Activated gamma-delta T cell treated with Interleukin-2 at 50 U/mL for 16 hours (primary cell): ENCODE data around the gene DLL4.
"Not testable (repeated sequence)": the region's sequence is repeated elsewhere in the genome, so short reads cannot be mapped to it uniquely, and the experiment has no call there.

ENCODE experiments used
- DNase-seq: peaks from one replicate; pipeline ENCODE4 v3.0.0-alpha.2; 2020

Gene DLL4

DNA sequence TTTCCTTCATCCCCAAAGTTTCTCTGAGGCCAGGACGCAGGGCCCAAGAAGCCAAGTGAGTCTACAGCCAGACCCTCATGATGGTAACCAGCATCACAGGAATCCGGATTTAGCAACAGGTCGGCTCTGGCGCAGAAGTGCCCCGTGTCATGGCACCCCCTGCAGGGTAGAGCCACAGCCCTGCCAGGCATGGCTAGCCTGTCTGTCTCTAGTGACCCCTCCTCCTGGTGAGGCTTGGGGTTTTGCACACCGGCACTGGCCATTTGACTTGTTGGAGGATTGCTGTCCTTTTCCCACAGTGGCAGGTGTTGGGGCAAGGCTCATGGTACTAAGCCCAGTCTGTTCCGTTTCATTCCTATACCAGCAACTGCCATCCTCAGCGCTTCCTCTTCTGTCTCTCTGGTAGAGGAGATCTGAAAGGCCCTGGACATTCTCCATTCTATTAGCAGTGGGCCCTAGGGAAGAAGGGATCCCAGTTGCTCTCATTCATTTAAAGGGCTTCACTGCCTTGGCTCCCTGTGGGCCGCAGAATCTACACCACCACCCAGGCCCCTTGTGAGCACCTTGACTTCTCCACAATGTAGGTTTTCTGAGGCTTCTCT, 14.7 kb downstream of the DLL4 start:
- no peak for DNase-seq

DNA sequence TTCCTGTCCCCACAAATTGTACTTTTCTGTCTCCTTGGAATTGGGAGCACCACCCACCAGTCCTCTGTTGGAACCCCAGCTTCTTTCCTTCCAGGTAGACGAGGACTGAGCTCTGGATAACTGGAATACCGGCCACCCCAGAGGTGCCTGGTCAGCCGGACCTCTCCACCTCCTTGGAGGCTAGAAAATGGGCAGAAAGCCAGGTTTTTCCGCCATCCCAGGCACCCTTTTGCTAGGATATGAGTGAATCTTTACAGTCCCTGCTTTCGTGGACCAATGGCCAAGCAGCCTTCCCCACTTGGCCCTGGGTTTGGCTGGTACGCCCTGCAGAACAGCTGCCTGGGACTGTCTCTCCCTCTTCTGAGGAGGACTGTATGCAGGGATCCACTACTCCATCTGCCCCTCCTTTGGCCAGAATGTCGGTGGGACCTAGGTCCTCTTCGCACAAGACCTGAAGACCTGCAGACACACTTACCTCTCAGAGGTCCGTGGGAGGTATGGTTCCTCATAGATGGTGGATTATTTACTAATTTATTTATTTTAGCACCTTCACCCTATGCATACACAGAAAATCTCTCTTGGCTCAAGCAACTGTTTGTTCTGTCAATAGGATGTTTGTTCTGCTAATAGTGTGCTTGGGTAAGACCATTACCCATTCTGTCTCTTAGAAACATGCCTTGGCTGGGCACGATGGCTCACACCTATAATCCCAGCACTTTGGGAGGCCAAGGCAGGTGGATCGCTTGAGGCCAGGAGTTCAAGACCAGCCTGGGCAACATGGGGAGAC, 15.6 kb downstream of the DLL4 start:
- DNase-seq = no peak

DNA sequence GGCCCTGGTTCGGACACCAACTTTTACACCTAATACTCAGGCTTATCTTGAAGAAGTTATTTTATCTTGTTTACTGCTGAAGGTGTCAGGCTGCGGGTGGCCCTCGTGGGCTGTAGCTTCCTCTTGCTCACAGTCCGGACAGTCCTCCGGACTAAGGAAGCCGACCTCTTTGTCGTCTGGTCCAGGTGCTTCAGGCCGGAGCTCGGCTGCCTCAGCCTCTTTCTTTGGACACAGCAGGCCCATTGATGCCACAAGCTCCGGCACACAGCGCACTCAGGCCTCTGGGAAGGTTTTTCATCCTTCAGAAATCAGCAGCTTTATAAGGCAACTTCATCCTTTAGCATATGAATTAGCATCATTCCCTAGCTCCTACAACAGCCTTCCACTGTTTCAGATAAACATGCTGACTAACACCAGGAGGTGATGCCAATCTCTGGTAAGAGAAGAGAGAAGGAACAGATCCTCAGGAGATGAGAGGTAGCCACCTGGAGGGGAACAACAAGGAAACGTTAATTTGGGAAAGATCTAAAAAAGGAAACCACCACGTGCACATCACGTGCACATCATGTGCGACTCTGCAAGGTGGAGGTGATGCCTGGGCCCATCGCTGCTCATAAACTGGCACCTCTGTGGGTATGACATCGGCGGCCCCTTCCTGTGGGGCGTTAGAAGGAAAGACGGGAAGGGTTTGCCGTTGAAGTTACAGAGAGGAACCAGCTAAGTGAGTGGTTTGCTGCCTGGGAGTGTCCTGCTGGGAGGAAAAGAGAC, 19.8 kb downstream of the DLL4 start:
- no peak for DNase-seq

DNA sequence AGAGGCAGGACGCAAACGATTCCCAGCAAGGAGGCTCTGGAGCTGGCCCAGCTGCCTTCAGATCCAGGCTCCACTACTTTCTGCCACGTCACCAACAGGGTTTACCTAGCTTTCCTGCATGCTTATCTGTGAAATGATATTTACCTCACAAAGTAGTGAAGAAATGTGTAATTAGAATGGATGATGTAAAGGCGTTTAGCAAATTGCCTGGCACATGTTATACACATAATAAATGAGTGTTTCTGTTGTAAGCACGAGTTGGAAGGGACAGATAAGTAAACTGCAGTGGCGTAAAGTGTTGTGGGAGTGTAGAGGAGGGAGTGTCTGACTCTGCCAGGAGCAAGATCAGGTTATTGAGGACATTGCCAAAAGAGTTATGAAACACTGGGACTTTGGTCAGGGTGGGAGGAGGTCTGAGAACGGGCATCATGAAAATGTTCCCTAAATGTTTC, 20.6 kb downstream of the DLL4 start:
- no peak for DNase-seq

DNA sequence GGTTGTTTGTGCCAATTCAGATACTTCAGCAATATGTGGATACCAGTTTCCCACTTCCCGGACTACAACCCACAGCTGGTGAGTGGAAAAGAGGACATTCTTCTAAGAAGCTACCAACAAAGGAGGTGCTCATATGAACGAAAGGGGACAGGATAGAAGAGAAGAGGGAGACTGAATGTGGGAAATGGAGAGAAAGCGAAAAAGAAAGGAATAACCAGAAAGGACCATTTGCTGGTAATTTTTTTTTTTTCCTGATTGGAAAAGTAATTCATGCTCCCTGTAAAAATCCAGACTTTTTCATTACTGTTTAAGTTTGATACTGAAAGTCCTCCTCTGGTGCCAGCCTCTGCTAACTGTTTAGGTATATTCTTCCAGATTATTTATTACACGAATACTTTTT, 22.6 kb downstream of the DLL4 start:
- no peak for DNase-seq

DNA sequence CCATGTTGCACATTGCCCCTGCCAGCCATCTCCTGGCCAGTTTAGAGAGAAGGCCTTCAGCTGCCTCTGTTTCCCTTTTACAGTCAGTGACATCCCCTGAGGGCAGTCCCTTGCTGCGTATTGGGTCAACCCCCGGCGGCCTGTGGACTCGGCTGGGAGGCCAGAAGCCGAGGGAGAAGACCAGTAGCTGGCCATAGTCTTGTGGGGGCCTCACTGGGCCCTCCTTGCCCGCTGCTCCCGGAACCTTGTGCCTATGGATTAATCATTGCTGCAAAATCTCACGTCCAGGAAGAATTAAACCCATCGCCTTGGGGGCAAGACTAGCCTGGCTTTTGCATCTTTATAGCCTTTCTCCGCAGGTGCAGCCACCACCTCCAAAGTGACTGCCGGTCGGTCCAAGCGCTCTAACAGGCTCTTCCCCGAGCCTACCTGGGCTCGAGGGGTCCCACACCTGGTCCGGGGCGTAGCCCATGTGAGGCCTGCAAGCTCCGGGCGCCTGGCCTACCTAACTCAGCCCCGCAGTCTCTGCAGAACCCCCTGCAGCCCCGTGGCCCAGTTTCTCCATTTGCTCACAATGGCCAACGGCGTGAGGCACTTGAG, 23.3 kb downstream of the DLL4 start:
- DNase-seq = no peak

DNA sequence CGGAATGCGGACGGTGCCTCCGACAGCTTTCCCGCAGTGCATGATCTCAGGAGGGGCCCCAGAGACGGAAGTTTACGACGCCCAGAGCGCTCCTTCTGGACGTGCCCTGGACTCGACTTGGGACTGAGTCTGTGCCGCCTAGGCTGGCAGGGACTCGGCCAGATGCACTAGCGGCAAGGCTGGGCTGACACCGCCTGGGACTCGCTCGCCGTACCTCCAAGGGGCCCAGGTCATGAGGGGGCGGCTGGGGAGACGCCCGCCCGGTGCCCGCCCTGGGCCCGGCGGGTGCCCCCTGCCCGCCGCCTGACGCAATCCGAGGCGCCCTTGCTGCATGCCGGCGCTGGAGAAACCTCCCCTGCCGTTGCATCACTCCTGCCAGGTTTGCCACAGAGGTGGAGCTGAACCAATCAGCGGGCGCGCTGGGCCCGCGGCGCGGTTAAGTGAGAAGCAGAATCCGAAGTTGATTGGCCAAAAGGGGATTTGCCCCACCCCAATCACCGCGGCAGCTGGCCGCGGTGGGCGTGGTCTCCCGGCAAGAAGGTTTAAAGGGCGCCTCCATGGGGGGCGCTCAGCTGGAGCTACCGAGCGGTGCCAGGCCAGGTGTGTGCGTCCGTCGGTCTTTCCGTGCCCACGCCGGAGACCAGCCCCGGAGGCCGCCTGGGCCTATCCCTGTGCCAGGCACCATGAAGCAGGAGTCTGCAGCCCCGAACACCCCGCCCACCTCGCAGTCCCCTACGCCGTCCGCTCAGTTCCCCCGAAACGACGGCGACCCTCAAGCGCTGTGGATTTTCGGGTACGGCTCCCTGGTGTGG, 24.0 kb downstream of the DLL4 start, which contains the start of gene CHAC1:
CHAC1 (plus strand) TSS at position 571 of the 812 bp plus-strand sequence; CDS start at position 684, 113 bp downstream.
- DNase-seq = peak; percentile 93

DNA sequence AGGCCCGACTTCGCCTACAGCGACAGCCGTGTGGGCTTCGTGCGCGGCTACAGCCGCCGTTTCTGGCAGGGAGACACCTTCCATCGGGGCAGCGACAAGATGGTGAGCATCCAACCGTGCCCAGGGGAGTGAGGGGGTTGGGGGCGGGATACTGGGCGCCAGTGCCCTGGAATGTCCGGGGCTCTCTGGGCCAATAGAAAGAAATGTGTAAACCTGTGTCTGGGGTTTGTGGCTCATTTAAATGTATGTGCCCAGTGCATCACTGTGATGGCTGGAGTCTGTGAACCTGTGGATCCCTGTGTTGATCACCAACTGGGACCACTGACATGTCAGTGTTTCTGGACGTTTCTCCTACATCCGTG, 24.6 kb downstream of the DLL4 start:
- no peak for DNase-seq

DNA sequence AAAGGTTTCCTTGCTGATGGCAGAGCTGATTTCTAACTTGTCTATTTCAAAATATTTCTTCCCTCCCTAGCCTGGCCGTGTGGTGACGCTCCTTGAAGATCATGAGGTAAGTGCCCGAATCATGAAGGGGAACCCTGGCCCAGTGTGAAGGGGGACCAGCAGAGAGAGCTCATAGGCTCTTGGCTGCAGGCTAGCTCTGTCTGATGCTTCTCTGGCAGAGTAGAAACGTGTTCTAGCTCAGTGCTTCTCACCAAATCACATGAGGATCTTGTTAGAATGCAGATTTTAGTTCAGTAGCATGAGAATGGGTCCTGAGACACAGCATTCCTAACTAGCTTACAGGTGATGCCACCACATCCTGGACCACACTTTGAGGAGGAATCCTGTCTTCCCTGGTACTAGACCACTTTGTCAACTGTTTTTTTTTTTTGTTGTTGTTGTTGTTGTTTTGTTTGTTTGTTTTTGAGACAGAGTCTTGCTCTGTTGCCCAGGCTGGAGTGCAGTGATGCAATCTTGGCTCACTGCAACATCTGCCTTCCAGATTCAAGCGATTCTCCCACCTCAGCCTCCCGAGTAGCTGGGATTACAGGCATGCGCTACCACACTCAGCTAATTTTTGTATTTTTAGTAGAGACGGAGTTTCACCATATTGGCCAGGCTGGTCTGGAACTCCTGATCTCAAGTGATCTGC, 25.2 kb downstream of the DLL4 start:
- not testable (repeated sequence) for DNase-seq

DNA sequence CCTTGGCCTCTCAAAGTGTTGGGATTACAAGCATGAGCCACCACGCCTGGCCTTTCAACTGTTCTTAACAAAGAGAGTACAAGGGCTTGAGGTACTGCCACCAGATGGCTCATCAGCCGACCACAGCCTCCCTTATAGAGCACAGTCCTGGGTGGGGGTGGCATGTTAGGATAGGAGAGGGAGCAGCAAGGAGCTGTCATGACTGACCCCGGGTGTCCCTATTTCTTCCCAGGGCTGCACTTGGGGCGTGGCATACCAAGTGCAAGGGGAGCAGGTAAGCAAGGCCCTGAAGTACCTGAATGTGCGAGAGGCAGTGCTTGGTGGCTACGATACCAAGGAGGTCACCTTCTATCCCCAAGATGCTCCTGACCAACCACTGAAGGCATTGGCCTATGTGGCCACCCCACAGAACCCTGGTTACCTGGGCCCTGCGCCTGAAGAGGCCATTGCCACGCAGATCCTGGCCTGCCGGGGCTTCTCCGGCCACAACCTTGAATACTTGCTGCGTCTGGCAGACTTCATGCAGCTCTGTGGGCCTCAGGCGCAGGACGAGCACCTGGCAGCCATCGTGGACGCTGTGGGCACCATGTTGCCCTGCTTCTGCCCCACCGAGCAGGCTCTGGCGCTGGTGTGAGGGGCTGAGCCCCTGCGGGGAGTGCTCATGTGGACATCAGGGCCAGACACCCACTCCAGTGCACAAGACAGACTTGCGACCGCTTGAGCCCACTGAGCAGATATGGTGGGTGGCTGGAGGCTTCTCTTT, 26.2 kb downstream of the DLL4 start:
- no peak for DNase-seq

DNA sequence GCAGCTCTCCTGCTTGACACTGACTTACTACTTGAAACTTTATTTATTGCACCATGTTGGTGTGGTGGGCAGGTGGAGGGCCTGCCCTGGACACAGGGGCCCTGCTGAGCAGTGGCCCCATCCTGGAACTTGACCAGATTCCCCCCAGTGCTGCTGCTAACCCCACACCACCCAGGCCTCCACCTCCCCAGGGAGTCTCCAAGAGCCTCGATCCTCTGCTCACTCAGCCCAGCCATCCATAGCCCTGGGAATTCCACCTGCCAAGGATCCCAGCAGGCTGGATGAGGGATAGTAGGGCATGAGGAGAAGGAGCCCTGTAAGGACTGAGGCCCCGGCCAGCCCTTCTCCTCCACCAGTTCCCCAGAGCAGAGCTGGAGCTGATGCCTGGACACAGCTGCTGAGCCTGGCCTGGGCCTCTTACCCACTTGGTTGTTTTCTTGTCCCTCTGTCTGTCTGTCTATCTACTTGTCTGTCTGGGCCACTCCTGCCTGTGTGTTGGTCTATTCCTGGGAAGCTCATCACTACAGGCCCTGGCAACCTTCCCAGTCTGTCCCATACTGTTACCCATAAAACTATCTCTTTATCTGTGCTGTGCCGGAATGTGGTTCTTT, 26.9 kb downstream of the DLL4 start:
- no peak for DNase-seq

DNA sequence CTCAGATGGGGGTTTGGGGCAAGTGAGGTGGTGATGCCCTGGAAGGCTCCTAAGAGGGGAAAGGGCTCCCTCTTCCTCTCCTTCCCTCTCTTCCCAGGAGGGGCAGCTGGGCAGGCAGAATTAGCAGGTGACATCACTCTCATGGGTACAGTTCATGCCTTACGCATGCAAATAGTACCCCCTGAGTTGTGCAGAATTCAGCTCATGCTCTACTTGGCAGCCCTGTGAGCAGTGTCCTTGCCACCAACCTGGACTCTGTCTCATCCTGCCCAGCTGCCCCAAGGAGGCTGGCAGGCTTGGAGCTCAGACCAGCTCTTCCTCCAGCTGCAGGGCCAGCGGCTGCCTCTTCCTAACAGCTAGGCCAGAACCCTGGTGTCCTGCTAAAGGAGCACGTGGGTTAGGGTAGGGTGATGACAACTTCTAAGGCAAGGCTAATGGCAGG, 27.4 kb downstream of the DLL4 start:
- no peak for DNase-seq

DNA sequence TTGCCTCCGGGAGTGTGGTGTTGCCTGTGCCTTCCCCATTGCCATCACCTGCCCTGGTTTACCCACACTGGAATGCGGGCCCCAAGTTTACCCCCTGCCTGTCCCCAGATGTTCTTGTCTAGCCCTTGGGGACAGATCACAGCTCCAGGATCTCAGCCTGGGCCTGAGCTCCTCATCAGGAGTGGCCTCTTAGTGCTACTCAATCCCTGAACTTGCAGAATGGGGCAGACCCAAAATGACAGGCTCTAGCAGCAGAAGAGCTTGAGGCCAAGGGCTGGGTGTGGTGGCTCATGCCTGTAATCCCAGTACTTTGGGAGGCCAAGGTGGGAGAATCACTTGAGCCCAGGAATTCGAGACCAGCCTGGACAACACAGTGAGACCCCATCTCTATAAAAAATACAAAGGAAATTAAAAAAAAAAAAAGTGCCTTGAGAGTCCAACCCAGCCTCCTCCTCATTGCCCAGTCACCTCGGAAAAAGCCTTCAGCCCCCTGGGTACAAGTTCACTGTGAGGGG, 28.0 kb downstream of the DLL4 start:
- DNase-seq = no peak

DNA sequence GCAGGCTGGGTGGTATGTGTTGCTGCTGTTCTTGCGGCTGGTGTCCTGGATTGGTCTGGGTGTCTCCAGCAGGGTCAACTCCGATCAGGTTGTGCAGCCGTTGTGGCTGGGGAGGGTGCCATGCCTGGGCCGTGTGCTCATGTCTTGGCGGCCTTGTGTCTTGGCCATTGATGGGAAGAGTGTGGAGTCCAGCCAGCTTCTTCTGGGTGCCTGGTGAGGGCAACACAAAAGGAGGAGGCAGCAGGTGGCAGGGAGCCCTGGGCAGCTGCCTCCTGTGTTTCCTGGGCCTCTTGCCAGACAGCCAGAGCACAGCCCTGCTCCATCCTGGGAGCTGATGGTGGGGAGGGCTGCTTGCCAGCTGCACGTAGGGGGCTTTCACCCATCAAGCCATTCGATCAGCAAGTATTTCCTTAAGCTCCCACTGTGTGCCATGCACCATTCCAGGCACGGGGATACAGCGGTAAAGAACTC, 28.5 kb downstream of the DLL4 start:
- no peak for DNase-seq

DNA sequence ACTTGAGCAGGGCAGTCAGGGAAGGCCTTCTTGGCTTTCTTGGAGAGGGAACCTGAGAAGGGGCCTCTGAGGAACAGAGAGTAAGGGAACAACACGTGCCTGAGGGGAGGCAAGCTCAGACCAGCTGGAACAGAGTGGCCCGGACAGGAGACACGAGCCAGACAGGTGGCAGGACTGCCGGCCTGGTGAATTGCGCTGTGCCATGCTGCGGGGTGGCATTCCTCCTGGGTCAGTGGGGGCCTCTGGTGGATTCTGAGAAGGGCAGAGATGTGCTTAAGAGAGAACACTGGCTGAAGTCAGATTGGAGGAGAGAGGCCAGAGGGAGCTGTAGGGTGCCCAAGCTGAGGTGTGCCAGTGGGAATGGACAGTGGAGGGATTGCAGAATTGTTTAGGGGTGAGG, 29.0 kb downstream of the DLL4 start:
- DNase-seq = no peak

DNA sequence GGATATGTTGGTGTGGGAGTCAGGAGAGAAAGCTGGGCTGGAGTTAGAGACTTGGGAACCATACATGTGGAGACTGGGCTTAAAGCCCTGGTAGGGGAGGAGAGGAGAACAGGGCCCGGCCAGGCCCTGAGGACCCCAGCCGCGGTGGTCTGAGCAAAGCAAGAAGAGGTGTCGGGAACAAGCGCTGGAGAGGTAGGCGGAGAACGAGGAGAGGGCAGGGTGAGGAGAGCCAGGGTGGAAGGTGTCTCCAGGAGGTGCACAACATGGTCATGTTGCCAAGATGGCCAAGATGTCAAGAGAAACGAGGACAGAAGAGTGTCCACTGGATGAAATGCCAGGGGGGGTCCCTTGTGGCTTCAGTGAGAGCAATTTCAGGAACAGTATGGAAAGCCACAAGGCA, 29.6 kb downstream of the DLL4 start:
- DNase-seq = no peak

DNA sequence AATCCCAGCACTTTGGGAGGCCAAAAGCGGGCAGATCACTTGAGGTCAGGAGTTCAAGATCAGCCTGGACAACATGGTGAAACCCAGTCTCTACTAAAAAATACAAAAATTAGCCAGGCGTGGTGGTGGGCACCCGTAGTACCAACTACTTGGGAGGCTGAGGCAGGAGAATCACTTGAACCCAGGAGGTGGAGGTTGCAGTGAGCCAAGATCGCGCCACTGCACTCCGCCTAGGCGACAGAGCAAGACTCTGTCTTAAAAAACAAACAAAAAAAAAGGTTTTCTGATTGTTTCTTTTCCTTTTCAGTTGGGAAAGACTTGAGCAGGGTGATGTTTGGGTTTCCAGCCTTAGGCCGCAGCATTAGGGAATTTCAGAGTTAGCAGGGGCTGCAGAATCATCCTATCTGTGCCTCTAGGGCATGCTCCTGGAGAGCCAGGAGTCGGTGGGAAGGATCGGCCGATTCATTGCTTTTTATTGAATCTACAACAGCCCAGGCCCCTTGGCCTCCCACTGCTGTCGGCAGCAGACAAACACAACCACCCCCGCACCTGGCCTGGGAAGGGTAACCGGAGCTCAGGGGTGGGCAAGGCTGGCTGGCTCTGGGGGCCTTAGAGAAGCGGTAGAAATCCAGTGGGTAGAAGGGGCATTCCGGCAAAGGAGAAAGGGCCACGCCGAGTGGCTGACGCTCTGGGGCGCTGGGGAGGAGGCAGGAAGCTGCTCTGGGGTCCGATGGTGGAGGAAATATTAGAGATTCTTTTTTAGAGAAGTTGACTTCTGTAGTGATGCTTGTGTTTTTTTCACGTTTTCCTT, 30.4 kb downstream of the DLL4 start:
- no peak for DNase-seq

DNA sequence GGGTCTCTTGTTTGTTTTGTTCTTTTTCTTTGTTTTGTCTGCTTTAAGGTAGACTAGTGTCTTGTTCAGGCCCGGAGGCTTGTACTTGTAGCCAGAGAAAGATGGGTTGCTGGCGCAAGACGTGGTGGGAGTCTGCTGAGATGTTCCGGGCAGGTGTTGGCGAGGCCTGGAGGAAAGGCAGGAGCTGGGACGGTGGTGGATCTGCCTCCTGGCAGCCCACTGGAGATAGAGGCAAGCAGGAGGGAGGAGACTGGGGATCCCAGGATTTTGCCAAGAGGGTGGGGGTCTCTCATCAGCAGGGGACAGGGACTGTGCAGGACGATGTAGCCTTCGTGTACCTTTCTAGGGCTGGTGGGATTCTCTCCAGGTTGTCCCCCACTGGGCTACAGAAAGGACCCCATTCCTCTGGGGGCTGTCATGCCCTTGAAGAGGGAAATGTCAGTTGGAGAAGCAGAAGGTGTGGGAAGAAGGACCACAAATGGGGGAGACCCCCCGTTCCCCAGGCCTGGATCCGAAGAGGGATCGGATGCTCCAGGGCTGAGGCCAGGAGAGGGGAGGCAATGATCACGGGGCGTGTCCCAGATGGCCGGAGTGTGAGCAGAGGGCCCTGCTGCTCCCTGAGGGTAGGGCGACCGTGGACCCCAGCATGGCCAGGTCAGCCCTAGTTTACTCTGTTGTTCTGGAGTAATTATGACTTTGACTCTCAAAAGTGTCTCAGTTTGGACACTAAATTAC, 31.2 kb downstream of the DLL4 start:
- no peak for DNase-seq

DNA sequence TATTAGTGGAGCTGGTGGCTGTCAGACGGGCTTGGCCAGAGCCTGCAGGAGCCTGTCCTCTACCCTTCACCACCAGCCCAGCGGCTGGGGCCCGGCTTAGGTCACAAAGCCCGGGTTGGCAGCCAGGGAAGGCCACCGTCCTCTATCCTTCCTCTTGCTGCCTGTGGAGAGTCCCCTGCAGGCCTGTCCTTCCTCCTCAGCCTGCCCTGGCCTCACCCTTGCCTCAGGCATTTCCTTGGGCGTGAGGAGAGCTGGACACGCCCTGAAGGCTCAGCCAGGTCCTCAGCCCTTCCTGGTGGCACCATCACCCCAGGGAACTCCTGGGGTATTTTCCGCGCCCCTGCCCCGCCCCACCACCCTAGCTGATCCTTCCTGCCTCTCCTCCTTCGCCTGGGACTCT, 31.8 kb downstream of the DLL4 start:
- DNase-seq = no peak
